T-helper 17 cell (primary cell): Measurements from ENCODE around the gene JPH2. TPM values are rescaled to one million over a fixed set of nuclear protein-coding genes. Genes with fewer than 3 reads are reported as not detected.
A peak's percentile ranks its signal among the peaks of the same experiment; 100 is the strongest.

ENCODE experiments used
- ATAC-seq: fragments of 150-1000 bp; cut with Tn5 transposase; 2 replicates; pipeline ENCODE4 v1.10.0; 2021; ENCODE audit warnings: mild to moderate bottlenecking, moderate library complexity
- DNase-seq, 3 donors: peaks; one replicate each; pipeline versions ENCODE4 v3.0.0 to v3.0.0-alpha.2; 2020 to 2021
- H3K9me3 ChIP-seq: one replicate; pipeline ENCODE4 v1.7.0; 2013; ENCODE audit warnings: low read length, mild to moderate bottlenecking; ENCODE audit not compliant: control insufficient read depth, poor library complexity, severe bottlenecking
- H3K27ac Mint-ChIP-seq: one replicate; pipeline ENCODE4 v1.8.0; 2022; ENCODE audit warnings: mild to moderate bottlenecking, moderate library complexity, mixed read lengths
- H3K27me3 Mint-ChIP-seq: one replicate; pipeline ENCODE4 v1.8.0; 2022; ENCODE audit warnings: mixed read lengths
- H3K36me3 Mint-ChIP-seq: one replicate; pipeline ENCODE4 v1.8.0; 2022; ENCODE audit warnings: low read depth, mixed read lengths
- H3K4me1 Mint-ChIP-seq: one replicate; pipeline ENCODE4 v1.8.0; 2022; ENCODE audit warnings: mild to moderate bottlenecking, mixed read lengths
- H3K4me3 Mint-ChIP-seq: one replicate; pipeline ENCODE4 v1.8.0; 2022; ENCODE audit warnings: mild to moderate bottlenecking, moderate library complexity, mixed read lengths
- total RNA-seq, 4 donors: library from RNA in 2 of 4; stranded (reverse) in 2 of 4; gene quantifications; one replicate each; pipeline ENCODE4 v1.2.3 and lab custom pipeline; 2022 to 2026

Gene JPH2
- total RNA-seq, 2 donors from 2014 or later: not detected

GRCh38 chr20:44065401-44066340 lies 121.3 kb downstream of the JPH2 start:
- H3K27me3 Mint-ChIP-seq: peaks cover 4% of the 10 kb centered on the region
- no peaks in the 10 kb centered on the region for H3K36me3 Mint-ChIP-seq
- peak overlapping the region; percentile 70 for H3K27ac Mint-ChIP-seq
- H3K4me3 Mint-ChIP-seq: no peak overlapping the region
- DNase-seq: no peak
- no peaks in the 10 kb centered on the region for H3K9me3 ChIP-seq
- ATAC-seq: no peak
- H3K4me1 Mint-ChIP-seq: peaks cover 21% of the 10 kb centered on the region

- no peak overlapping the region for H3K27ac Mint-ChIP-seq
- H3K4me1 Mint-ChIP-seq: peaks cover 13% of the 10 kb centered on the region
- no peaks in the 10 kb centered on the region for H3K27me3 Mint-ChIP-seq
- H3K9me3 ChIP-seq: no peaks in the 10 kb centered on the region
- H3K4me3 Mint-ChIP-seq: no peak overlapping the region
- ATAC-seq (no peak), DNase-seq (no peak)
- no peaks in the 10 kb centered on the region for H3K36me3 Mint-ChIP-seq
Measured at GRCh38 chr20:44064501-44065400, 122.2 kb downstream of the JPH2 start.

Other genes starting within 250 kb of the JPH2 start
- gene OSER1, start 23.6 kb upstream of the JPH2 start, total RNA-seq: 100 to 1,000 TPM in 1 of 2 donors, 10 to 100 TPM in 1; 88.5 to 103 TPM
- gene GDAP1L1, start 60.1 kb upstream of the JPH2 start, total RNA-seq: not detected
- 1 to 10 TPM; 3.3 to 3.4 TPM for gene FITM2, start 124.0 kb upstream of the JPH2 start, total RNA-seq
- not detected for gene R3HDML, start 149.9 kb upstream of the JPH2 start, total RNA-seq
- gene HNF4A, start 168.5 kb upstream of the JPH2 start, total RNA-seq: not detected